Tibial artery (tissue), 4 donors: ENCODE data around the gene LHFPL2.

Experiments used
- DNase-seq, 2 donors: peaks; one replicate each; pipeline ENCODE4 v3.0.0-alpha.2; 2019
- H3K27ac ChIP-seq, 2 donors: fragments of 200-600 bp; sonication (generic) in 1 of 2; 1 replicate in 1 of 2; 2 replicates in 1 of 2; pipeline ENCODE4 v1.5.1; 2018 to 2019; ENCODE audit warnings: mild to moderate bottlenecking in 1 of 2
- H3K27me3 ChIP-seq, 2 donors: fragments of 200-600 bp; sonication (generic) in 1 of 2; one replicate each; pipeline versions ENCODE4 v1.5.1 to v1.6.0; 2016 to 2019
- H3K36me3 ChIP-seq, 3 donors: fragments of 200-600 bp; sonication (generic) in 2 of 3; one replicate each; pipeline ENCODE4 v1.5.1; 2016 to 2019; ENCODE audit warnings: mild to moderate bottlenecking in 2 of 3
- H3K4me1 ChIP-seq, 4 donors: fragments of 200-600 bp; sonication (generic) in 2 of 4; 1 replicate in 3 of 4; 2 replicates in 1 of 4; pipeline ENCODE4 v1.5.1; 2016 to 2019
- H3K4me3 ChIP-seq, 2 donors: fragments of 200-600 bp; sonication (generic) in 1 of 2; 1 replicate in 1 of 2; 2 replicates in 1 of 2; pipeline ENCODE4 v1.5.1; 2018 to 2019; ENCODE audit warnings: mild to moderate bottlenecking in 2 of 2
- H3K9me3 ChIP-seq, 3 donors: fragments of 200-600 bp; sonication (generic) in 1 of 3; one replicate each; pipeline ENCODE4 v1.5.1; 2016 to 2019
- CTCF ChIP-seq, 2 experiments: fragments of 200-600 bp in 1 of 2; fragments of 450-650 bp in 1 of 2; IDR thresholded peaks; one replicate each; pipeline ENCODE4 v1.5.1; 2017 to 2019; ENCODE audit warnings: antibody characterized with exemption in 2 of 2, mild to moderate bottlenecking in 1 of 2, moderate library complexity in 1 of 2
- intact Hi-C: fragments of 100-400 bp; cut with DNase I; formaldehyde crosslinking; loops from one replicate; pipeline ENCODE4 v1.15.0; 2023; ENCODE audit warnings: low total_unique reads

Gene LHFPL2

GRCh38 chr5:78629624-78630023 is 18.9 kb downstream of the LHFPL2 start:
- no peak for DNase-seq
- H3K36me3 ChIP-seq, result peaks cover 14 to 37% (median 25%) of the 10 kb centered on the region in 3 donors
- TF ChIP-seq CTCF (IDR thresholded peaks at IDR 0.05), result no peak
- intact Hi-C loops, result no loop called here
- no peaks in the 10 kb centered on the region for H3K27me3 ChIP-seq
- H3K4me3 ChIP-seq, result no peak overlapping the region
- H3K4me1 ChIP-seq, result peaks cover 0 to 57% (median 29%) of the 10 kb centered on the region in 4 donors
- H3K27ac ChIP-seq, result no peak overlapping the region
- no peaks in the 10 kb centered on the region for H3K9me3 ChIP-seq

GRCh38 chr5:78628270-78628992 is 20.1 kb downstream of the LHFPL2 start:
- Histone ChIP-seq H3K27ac (peak overlapping the region; percentile 25 to 60), H3K4me3 (no peak overlapping the region), H3K27me3 (no peaks in the 10 kb centered on the region), H3K9me3 (no peaks in the 10 kb centered on the region), H3K36me3 (peaks cover 14 to 37% (median 25%) of the 10 kb centered on the region in 3 donors), H3K4me1 (peaks cover 0 to 57% (median 25%) of the 10 kb centered on the region in 4 donors)
- no peak for DNase-seq
- no peak for TF ChIP-seq CTCF (IDR thresholded peaks at IDR 0.05)
- intact Hi-C loops, result no loop called here

- intact Hi-C loops, result no loop called here
- DNase-seq, result no peak
- Histone ChIP-seq H3K27me3 (no peaks in the 10 kb centered on the region), H3K9me3 (no peaks in the 10 kb centered on the region), H3K36me3 (peaks cover 14 to 30% (median 25%) of the 10 kb centered on the region in 3 donors), H3K27ac (peak overlapping the region; percentile 25 to 60), H3K4me1 (peaks cover 0 to 57% (median 24%) of the 10 kb centered on the region in 4 donors), H3K4me3 (no peak overlapping the region)
- no peak for TF ChIP-seq CTCF (IDR thresholded peaks at IDR 0.05)
Observed at GRCh38 chr5:78627766-78628165, 20.8 kb downstream of the LHFPL2 start.

- peak overlapping the region in 1 of 2 donors; percentile 60 for H3K27ac ChIP-seq
- H3K4me3 ChIP-seq, result no peak overlapping the region
- no peaks in the 10 kb centered on the region for H3K27me3 ChIP-seq
- TF ChIP-seq CTCF (IDR thresholded peaks at IDR 0.05), result peak; percentile 20 to 33
- peaks cover 12 to 24% (median 19%) of the 10 kb centered on the region in 3 donors for H3K36me3 ChIP-seq
- no peak for DNase-seq
- intact Hi-C loops, result no loop called here
- no peaks in the 10 kb centered on the region for H3K9me3 ChIP-seq
- H3K4me1 ChIP-seq, result peaks cover 0 to 57% (median 24%) of the 10 kb centered on the region in 4 donors
Observed at GRCh38 chr5:78627175-78627574, 21.4 kb downstream of the LHFPL2 start.

- peaks cover 0 to 57% (median 24%) of the 10 kb centered on the region in 4 donors for H3K4me1 ChIP-seq
- intact Hi-C loops, result no loop called here
- peak overlapping the region in 1 of 2 donors; percentile 27 for H3K27ac ChIP-seq
- TF ChIP-seq CTCF (IDR thresholded peaks at IDR 0.05), result no peak
- peaks cover 3 to 16% (median 12%) of the 10 kb centered on the region in 3 donors for H3K36me3 ChIP-seq
- DNase-seq, result peak; percentile 32 to 67
- H3K27me3 ChIP-seq, result no peaks in the 10 kb centered on the region
- no peak overlapping the region for H3K4me3 ChIP-seq
- H3K9me3 ChIP-seq, result no peaks in the 10 kb centered on the region
Observed at GRCh38 chr5:78626009-78626571, 22.5 kb downstream of the LHFPL2 start.
